K562 treated with DMSO at 1 percent for 4 hours (cell line): ENCODE data around the gene UNC13B. TPM values are rescaled to one million over a fixed set of nuclear protein-coding genes. Genes with fewer than 3 reads are reported as not detected.

ENCODE experiments used
- total RNA-seq: library from RNA; unstranded; fragments of 300-600 nt; gene quantifications from 2 replicates; pipeline ENCODE4 v1.2.3, GENCODE V29; 2022; ENCODE audit not compliant: insufficient read depth

UNC13B gene
- 8.7 and 9.6 TPM in 2 replicates for total RNA-seq

GRCh38 chr9:35161713-35162604, at the start of gene UNC13B:
UNC13B (plus strand) TSS chr9:35162009; CDS start chr9:35162284, 275 bp downstream.

DNA sequence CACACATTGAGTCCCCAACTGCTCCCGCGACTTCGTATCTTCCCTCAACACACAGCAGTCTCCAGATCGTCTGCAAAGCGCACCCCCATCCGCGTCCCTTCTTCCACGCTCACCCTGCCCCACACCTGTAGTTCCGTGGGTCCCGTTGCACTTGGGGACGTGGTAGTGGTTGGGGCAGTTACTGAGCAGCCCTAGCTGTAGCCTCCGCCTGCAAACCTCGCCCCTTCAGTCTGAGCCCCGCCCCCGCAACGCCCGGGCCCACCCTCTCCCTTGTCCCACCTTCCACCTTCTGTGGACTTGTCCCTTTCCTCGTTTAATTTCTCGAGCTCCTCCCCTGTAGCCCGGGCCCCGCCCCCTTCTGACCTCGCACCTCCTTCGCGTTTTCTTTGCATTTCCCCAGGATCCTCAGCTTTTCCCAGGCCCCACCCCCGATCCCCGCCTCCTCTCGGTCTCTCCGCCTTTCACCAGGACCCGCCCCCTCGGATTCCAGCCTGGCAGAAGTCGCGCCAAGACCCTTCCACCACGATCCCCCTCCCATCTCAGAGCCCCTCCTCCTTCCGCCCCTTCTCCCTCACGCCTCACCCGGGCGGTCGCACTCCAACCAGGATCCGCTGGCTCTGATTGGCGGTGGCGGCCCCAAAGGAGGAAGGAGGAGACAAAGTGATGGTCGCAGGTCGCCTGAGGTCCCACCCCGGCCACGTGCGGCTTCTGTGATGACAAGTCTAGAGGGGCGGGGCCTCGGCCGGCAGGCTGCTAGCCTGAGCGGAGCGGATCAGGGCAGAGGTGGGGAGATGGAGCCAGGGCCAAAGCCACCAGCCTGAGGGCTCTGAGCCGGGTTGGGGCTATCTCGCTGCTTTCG, 45.9 kb upstream of the UNC13B start, which contains the start of gene ATOSB:
ATOSB (minus strand) TSS at position 183 of the 859 bp plus-strand sequence. CDS start 7,588 bp downstream, outside the sequence.

Other genes with a start within 250 kb of the UNC13B start
- 0.82 TPM in 1 of 2 replicates, not detected in the other for gene PHF24, start 203.7 kb upstream of the UNC13B start, total RNA-seq
- gene DNAJB5, start 172.3 kb upstream of the UNC13B start, total RNA-seq, result 1.5 and 1.6 TPM in 2 replicates
- 165 and 199 TPM in 2 replicates for gene VCP, start 89.4 kb upstream of the UNC13B start, total RNA-seq
- 16.0 and 18.4 TPM in 2 replicates for gene FANCG, start 82.1 kb upstream of the UNC13B start, total RNA-seq
- gene PIGO, start 65.4 kb upstream of the UNC13B start, total RNA-seq, result 6.3 and 9.2 TPM in 2 replicates
- gene STOML2, start 58.9 kb upstream of the UNC13B start, total RNA-seq, result 159 and 179 TPM in 2 replicates
- gene ATOSB, start 46.1 kb upstream of the UNC13B start, total RNA-seq, result 3.8 and 5.1 TPM in 2 replicates